ENCODE results near the gene MYOD1.

GRCh38 chr11:17765356-17766072, 46.1 kb downstream of the MYOD1 start:
- TF ChIP-seq REST (IDR thresholded peaks at IDR 0.05; ENCODE audit: insufficient read depth in 1 of 2, low read depth in 2 of 2, low read length in 2 of 2), result no peak
- no peak for TF ChIP-seq TAF1 (IDR thresholded peaks at IDR 0.05; ENCODE audit: borderline replicate concordance, insufficient read depth, low read length)
- TF ChIP-seq SIN3A (IDR thresholded peaks at IDR 0.05; ENCODE audit: borderline replicate concordance, insufficient read depth, low read length), result no peak
- TF ChIP-seq POLR2AphosphoS5 (IDR thresholded peaks at IDR 0.05; ENCODE audit: low read depth, low read length), result no peak
- no peak for TF ChIP-seq FOXP2 (optimal IDR thresholded peaks at IDR 0.05; ENCODE audit: borderline replicate concordance, extremely low read depth, extremely low read length, insufficient read depth)

All from PFSK-1 (cell line).